DOHH2 (cell line): ENCODE measurements around the gene USP49.

Experiments used
- EZH2phosphoT487 ChIP-seq: fragments of 200-600 bp; sonication (generic); IDR thresholded peaks from 2 replicates; pipeline ENCODE4 v1.6.1; 2017; ENCODE audit warnings: borderline replicate concordance, mild to moderate bottlenecking, antibody characterized with exemption, low read length, moderate library complexity, mixed read lengths
- TF ChIP-seq, protein P1 (sequence below): fragments of 200-600 bp; sonication (generic); IDR thresholded peaks from one replicate; pipeline ENCODE4 v1.5.1; 2014; ENCODE audit warnings: antibody characterized with exemption, mild to moderate bottlenecking, low read depth, low read length; ENCODE audit not compliant: poor library complexity, severe bottlenecking

GRCh38 chr6:41931792-41932191 is 36.6 kb upstream of the USP49 start:
- TF ChIP-seq, protein P1, sequence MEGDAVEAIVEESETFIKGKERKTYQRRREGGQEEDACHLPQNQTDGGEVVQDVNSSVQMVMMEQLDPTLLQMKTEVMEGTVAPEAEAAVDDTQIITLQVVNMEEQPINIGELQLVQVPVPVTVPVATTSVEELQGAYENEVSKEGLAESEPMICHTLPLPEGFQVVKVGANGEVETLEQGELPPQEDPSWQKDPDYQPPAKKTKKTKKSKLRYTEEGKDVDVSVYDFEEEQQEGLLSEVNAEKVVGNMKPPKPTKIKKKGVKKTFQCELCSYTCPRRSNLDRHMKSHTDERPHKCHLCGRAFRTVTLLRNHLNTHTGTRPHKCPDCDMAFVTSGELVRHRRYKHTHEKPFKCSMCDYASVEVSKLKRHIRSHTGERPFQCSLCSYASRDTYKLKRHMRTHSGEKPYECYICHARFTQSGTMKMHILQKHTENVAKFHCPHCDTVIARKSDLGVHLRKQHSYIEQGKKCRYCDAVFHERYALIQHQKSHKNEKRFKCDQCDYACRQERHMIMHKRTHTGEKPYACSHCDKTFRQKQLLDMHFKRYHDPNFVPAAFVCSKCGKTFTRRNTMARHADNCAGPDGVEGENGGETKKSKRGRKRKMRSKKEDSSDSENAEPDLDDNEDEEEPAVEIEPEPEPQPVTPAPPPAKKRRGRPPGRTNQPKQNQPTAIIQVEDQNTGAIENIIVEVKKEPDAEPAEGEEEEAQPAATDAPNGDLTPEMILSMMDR = no peak
- no peak for TF ChIP-seq EZH2phosphoT487
